Neural progenitor cell (in vitro differentiated cells): ENCODE data around the gene ZKSCAN5.

Experiments used
- CTCF ChIP-seq: fragments of 200-600 bp; sonication (generic); IDR thresholded peaks from 2 replicates; pipeline ENCODE4 v1.5.1; 2017; ENCODE audit warnings: antibody characterized with exemption, mild to moderate bottlenecking
- EZH2 ChIP-seq: fragments of 200-600 bp; sonication (generic); IDR thresholded peaks from 2 replicates; pipeline ENCODE4 v1.6.1; 2017; ENCODE audit warnings: antibody characterized with exemption, mild to moderate bottlenecking, moderate library complexity

GRCh38 chr7:99505324-99505662 lies 831 bp downstream of the ZKSCAN5 start:
- TF ChIP-seq EZH2 = no peak
- TF ChIP-seq CTCF = no peak
